Stimulated activated CD4-positive, alpha-beta T cell treated with anti-CD3 and anti-CD28 coated beads, Interleukin-12 subunit alpha, Interleukin-12 subunit beta, amount 100 ng/mL, for 4 hours (primary cell): Measurements from ENCODE around the gene PIP4K2C.
"Not testable (repeated sequence)": the region's sequence is repeated elsewhere in the genome, so short reads cannot be mapped to it uniquely, and the experiment has no call there.

Source experiments
- DNase-seq: peaks from one replicate; pipeline ENCODE4 v3.0.0-alpha.2; 2020

The PIP4K2C gene

DNA sequence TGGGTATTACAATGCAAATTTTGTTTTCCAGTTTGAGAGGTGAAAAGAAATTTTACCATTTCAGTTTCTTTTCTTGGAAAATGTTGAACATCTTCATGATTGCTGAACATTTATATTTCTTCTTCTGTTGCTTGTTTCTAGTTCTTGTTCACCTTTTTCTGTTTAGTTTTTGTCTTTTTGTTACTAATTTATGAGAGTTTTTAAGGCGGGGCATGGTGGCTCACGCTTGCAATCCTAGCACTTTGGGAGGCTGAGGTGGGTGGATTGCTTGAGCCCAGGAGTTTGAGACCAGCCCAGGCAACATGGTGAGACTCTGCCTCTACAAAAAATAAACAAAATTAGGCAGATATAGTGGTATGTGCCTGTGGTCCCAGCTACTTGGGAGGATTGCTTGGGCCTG is 30.5 kb upstream of the PIP4K2C start:
- DNase-seq, result no peak

DNA sequence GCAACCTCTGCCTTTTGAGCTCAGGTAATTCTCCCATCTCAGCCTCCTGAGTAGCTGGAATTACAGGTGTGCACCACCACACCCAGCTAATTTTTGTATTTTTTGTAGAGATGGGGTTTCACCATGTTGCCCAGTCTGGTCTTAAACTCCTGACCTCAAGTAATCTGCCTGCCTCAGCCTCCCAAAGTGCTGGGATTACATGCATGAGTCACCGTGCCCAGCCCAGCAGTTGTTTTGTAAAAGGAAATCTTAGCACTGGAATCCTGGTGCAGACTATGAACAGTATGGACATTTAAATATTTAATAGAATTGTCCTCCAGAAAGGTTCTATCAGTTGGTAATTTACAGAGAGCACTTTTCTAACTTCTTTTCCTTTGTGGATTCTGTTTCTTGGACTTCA is 29.9 kb upstream of the PIP4K2C start:
- DNase-seq, result not testable (repeated sequence)

DNA sequence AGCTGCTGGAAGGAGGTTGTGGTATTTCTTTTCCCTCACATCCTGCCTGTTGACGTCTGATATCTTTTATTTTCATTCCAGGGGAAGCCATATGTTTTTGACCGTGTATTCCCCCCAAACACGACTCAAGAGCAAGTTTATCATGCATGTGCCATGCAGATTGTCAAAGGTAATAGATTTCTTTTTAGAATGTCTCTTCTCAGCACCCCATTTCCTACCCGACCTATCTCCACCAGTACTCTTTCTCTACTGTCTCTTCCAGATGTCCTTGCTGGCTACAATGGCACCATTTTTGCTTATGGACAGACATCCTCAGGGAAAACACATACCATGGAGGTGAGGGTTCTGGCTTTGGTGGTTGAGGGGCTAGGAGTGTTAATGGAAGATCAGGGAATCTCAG is 27.6 kb upstream of the PIP4K2C start:
- no peak for DNase-seq

GRCh38 chr12:57564178-57564740 is 26.7 kb upstream of the PIP4K2C start:
- DNase-seq, result no peak

- DNase-seq, result no peak
These were observed 22.2 kb upstream of the PIP4K2C start for GRCh38 chr12:57568838-57569237.

GRCh38 chr12:57569858-57570257 is 21.1 kb upstream of the PIP4K2C start:
- DNase-seq, result no peak

DNA sequence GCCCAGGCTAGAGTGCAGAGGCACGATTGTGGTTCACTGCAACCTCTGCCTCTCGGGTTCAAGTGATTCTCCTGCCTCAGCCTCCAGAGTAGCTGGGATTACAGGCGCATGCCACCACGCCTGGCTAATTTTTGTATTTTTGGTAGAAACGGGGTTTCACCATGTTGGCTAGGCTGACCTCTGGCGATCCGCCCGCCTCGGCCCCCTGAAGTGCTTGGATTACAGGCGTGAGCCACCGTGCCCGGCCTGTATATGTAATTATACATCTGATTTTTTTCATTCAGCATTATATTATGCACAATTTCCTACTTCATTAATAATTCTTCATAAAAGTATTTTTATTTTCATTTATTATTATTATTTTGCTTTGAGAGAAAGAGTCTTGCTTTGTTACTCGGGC is 20.6 kb upstream of the PIP4K2C start:
- not testable (repeated sequence) for DNase-seq

DNA sequence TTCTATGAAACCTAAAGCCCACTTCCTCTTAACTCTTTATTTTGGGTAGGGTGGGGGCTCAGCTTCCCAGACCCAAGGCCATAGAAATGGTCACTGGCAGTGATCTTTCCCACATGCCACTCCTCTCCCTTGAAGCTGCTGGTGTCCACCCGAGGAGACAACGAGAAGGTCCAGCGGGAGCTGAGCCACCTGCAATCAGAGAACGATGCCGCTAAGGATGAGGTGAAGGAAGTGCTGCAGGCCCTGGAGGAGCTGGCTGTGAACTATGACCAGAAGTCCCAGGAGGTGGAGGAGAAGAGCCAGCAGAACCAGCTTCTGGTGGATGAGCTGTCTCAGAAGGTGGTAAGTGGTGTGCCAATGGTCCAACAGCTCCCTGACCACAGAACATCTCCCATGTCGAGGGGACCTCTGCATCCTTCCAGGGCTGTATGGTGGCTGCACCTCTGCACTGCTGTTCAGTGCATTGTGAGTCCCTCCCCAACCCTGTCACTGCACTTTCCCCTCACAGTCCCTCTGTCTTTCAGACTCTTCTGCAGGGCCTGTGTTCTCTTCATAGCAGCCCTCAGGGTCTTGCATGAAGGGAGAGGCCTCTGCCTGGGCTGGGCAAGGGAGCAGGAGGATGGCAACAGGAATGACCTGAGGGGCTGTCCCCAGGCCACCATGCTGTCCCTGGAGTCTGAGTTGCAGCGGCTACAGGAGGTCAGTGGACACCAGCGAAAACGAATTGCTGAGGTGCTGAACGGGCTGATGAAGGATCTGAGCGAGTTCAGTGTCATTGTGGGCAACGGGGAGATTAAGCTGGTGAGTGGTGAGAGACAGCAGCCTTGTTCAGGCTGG is 18.8 kb upstream of the PIP4K2C start:
- no peak for DNase-seq

- no peak for DNase-seq
These were observed 16.2 kb upstream of the PIP4K2C start for GRCh38 chr12:57574795-57575194.

GRCh38 chr12:57575771-57576612 is 15.0 kb upstream of the PIP4K2C start:
- no peak for DNase-seq

- DNase-seq, result no peak
These were observed 14.3 kb upstream of the PIP4K2C start for GRCh38 chr12:57576613-57577160.

- no peak for DNase-seq
These were observed 12.8 kb upstream of the PIP4K2C start for GRCh38 chr12:57577981-57578758.

DNA sequence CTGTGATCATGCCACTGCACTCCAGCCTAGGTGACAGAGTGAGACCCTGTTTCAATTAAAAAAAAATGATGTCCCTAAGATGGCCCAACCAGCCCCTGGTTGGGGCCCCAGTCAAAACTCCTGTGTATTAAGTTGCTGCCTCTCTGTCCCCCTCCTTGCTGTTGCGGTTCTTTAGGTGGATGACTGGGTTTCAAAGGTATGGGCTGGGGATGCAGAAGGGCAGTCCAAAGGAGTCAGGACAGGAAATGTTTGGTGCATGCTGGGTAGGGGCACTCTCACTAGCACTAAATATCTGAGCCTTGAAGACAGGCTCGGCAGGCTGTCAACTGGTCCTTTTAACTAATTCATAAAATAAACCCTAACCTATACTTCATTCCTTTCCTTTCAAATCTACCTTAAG is 12.0 kb upstream of the PIP4K2C start:
- DNase-seq, result no peak

GRCh38 chr12:57579677-57580465 is 11.1 kb upstream of the PIP4K2C start:
- DNase-seq, result no peak

- DNase-seq, result no peak
These were observed 10.6 kb upstream of the PIP4K2C start for GRCh38 chr12:57580466-57580795.

DNA sequence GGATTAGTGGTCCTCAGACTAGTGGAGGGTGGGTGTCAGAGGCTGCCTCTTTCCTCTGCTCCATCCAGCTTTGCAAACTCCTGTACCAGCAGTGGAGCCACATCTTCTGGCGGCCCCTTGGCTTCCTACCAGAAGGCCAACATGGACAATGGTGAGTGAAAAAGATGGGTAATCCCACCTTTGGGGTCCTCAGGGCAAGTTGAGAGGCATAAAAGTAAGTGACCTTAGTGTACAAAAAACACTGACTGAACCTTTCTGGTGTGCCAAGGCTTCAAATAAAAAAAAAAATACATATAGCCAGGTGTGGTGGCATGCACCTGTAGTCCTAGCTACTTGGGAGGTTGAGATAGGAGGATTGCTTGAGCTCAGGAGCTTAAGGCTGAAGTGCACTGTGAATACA is 9.2 kb upstream of the PIP4K2C start:
- DNase-seq, result no peak

DNA sequence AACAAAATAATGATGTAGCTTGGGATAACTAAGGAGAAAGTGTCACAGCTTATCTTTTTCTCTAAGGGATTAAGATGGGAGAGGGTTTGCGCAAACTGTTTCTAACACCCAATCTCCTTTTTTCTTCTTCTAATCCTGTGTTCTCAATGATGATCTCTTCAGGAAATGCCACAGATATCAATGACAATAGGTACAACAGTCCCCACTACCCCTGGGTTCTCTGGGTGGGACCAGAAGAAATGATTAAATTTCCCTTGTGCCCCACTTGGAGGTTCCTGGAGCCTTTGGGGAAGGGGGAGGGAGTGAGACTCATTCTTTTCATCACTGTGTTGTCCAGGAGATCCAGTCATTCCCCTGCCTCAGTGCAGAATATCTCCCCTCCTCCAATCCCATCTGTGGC is 8.6 kb upstream of the PIP4K2C start:
- no peak for DNase-seq

DNA sequence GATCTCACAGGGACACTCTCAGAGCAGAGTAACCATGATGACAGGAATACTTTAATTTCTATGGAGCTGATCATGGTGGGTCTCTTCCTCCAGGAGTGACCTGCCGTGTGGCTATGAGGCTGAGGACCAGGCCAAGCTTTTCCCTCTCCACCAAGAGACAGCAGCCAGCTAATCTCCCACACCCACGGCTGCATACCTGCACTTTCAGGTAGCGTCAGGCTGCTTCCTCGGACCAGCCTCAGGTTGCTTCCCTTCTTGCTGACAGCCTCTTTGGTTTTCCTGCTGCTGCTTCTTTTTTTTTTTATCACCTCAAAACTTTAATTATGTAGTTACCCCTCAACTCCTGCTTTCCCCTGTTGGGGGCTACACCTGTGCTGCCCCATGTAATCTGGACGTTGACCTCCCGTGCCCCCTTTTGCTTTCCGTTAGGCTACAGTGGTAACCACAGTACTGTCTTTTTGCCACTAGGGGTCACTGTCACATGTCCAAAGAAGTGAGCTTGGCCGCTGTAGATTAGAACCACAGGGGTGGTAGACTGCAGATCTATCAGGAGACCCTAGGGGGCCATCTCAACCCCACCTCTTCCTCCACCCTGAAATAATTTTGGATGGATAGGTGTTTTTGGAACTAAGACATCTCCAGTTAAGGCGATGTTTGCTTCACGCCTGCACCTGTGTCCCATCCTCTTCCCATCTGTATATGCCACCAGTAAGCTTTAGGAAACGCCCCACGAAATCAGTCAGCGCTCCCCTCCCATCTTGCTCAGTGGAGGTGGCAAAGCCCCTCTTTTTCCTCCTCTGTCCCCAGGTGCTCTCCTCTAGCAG is 7.8 kb upstream of the PIP4K2C start:
- peak; percentile 38 for DNase-seq

DNA sequence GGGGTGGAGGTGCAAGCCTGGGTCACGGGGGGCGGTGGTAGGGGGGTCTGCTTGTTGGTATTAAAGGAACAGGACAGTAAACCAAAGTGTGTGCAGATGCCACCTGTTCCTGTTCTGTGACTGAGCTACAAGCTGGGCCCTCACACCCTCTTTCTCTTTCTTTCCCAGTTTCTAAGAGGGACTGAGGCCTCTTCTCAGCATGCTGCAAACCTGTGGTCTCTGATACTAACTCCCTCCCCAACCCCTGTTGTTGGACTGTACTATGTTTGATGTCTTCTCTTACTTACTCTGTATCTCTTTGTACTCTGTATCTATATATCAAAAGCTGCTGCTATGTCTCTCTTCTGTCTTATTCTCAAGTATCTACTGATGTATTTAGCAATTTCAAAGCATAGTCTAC is 6.9 kb upstream of the PIP4K2C start:
- DNase-seq, result no peak

- no peak for DNase-seq
These were observed 6.3 kb upstream of the PIP4K2C start for GRCh38 chr12:57584690-57585089.

DNA sequence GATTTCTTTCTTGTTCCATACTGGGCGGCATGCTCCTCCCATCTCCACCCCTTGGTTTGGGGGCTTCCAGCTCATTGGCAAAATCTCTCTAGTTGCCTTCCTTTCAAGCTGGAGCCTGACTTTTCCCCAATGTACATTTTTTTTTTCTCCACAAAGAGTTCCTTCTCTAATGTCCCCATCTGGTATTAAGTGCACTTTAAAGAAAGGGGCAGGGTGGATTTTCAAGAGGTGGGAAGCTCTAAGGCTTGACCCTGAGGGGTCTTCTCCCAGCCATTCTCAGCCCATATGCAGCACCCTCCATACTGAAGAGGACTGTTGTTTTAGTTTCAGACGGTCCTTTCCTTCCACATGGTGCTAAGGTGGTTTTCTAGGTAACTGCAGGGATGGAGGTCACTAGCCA is 5.8 kb upstream of the PIP4K2C start:
- no peak for DNase-seq
